ENCODE data around the gene GDNF.

DNA sequence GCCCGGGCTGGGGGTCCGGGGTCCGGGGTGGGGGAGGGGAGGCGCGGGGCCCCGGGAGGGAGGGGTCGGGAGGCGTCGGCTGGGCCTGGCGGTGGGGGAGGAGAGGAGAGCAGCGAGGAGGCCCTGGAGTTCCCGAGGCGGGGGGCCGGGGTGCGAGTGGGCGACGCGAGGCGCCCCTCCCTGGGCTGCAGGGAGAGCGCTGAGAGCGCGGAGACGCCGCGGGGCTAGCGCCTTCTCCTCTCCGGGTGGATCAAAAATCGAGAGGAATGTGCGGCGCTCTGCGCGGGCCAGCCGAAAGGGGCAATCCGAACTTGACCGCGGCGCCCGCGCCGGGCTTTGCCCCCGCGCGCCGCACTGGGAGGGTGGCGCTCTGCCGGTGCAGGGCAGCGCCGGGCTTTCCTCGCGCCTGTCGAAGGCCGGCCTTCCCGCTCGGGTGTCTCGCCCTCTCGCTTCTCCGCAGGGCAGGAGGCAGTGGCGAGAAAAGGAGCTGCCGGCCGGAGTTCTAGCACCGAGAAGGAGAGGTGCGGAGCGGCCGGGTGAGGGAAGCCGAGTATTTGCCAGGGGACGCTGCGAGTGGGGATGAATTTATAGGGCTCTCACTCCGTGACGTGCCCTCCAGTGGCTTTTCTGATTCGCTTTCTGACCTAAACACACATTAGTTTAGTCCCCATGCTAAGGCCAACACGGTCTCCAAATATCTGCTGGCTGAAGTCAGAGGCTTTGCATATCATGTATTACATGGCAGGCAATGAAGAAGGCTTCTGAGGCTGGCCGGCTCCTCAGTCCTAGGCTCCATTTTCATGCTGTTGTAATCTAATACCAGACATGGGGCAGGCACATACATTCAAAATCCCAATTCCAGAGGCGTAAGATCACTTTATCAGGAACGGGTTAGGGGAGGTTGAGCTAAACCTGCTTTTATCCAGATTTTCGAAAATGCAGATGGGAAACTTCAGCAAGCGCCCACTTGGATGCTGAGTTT lies 503 bp upstream of the GDNF start:
- TF ChIP-seq, protein P1, sequence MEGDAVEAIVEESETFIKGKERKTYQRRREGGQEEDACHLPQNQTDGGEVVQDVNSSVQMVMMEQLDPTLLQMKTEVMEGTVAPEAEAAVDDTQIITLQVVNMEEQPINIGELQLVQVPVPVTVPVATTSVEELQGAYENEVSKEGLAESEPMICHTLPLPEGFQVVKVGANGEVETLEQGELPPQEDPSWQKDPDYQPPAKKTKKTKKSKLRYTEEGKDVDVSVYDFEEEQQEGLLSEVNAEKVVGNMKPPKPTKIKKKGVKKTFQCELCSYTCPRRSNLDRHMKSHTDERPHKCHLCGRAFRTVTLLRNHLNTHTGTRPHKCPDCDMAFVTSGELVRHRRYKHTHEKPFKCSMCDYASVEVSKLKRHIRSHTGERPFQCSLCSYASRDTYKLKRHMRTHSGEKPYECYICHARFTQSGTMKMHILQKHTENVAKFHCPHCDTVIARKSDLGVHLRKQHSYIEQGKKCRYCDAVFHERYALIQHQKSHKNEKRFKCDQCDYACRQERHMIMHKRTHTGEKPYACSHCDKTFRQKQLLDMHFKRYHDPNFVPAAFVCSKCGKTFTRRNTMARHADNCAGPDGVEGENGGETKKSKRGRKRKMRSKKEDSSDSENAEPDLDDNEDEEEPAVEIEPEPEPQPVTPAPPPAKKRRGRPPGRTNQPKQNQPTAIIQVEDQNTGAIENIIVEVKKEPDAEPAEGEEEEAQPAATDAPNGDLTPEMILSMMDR (IDR thresholded peaks at IDR 0.05), result peak in 2 of 6 experiments; percentile 10 to 16
- TF ChIP-seq POLR2A (IDR thresholded peaks at IDR 0.05), result peak in 1 of 4 donors; percentile 51

All from esophagus squamous epithelium (tissue), 4 donors.